HG02938 (cell line): Measurements from ENCODE around the gene ADGRG1.

Source experiments
- ATAC-seq: cut with Tn5 transposase; IDR thresholded peaks from one replicate; pipeline ENCODE4 v1.9.1; 2021; ENCODE audit warnings: mild to moderate bottlenecking, moderate library complexity; ENCODE audit not compliant: unreplicated experiment

ADGRG1 gene

DNA sequence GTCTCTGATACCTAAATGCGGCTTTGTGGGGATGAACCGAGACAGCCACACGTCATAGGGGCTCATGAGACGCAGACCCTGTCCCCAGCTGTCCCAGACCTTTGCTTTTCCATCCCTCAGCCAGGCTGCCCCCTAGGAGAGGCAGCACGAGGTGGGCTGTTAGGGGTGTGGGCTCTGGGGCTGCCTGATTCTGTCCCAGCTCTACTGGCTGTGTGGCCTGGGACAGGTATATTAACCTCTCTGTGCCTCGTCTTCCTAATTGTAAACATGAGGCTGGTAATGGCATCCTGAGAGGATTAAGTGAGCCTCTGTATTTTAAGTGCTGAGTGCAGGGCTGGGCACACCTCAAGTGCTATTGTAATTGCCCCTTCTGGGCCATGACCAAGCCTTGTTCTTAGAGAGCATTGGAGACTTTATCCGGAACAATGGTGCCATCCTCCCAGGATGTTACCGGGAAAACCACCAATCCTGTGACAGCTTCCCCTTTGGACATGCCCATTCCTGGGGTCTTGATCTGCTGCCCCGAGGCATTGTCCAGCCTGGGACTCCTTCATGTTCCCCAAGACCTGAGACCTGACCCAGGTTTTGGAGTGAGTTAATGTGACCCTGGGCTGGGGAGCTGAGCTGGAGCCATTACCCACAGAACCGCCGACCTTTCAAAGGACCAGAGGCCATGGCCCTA is 5.1 kb downstream of the ADGRG1 start:
- ATAC-seq = no peak

DNA sequence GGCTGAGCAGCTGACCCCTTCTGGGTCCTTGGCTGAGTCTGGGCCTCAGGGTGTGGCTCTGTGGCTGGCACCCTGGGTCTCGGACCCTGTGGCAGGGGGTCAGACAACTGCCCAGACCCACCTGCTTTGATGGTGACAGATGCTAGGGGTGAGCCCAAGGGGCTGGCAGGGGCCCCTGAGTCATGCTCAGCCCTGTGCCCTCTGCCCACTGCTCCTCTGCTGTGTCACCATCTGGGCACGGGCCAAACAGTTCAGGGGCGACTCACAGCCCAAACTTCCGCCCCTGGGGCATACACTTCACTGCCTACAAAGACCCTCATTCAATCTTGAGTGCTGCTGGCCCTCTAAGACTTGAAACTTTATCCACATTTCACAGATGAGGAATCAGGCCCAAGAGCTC is 5.7 kb downstream of the ADGRG1 start:
- ATAC-seq = no peak

DNA sequence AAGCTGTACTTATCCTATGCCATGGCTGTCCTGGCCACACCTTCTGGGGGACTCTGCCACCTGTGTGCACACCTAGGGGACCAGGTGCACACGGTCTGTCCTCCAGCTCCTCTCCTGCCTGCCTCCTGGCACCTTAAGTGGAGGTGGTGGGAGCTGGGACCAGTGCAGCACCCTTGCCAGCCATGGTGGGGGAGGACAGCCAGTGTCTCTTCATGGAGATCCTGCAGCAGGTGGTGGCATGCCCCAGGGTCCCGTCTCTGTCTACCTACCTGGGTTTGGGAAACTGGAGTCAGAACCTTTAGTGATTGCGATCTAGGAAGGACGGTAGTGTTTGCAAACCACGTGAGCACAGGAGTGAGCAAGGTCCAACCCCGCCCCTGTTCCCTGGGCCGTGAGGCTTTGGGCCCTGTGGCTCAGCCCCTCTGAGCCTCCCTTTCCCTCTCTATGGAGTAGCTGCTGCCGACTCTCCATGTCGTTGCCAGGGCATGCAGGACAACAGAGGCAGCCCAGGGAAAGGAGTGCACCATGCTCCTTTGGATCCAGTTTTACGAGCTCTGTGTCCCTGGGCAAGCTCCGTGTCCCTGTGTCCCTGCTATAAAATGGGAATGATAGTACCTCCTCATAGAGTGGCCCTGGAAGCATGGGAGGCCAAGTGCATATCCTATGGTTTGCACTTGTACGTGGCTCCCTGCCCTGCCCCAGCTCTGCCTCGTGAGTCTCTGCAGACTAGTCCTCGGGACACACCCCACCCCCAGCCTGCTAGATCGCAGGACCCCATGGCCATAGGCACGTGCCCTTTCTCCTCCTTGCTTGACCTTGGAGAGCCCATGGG is 7.1 kb downstream of the ADGRG1 start:
- ATAC-seq = no peak

DNA sequence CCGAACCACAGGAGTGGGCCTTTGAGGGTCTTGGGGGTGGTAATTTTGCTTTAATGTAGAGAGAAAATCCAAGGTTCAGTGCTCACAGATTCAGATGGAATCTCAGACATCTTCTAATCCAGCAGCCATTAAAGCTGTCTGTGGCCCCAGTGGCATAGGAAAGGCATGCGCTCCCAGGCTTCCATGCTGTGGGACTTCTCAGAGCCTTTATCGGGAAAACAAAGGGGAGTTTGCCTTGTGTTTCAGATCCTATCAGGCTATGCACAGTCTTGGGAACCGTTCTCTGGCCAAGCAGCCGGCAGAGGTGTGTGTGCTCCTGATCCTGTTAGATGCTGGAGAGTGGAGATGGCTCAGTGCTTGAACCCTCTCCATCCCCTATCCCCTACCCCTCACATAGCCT is 7.8 kb downstream of the ADGRG1 start:
- ATAC-seq = no peak

GRCh38 chr16:57637020-57637419 is 8.6 kb downstream of the ADGRG1 start:
- ATAC-seq = no peak

DNA sequence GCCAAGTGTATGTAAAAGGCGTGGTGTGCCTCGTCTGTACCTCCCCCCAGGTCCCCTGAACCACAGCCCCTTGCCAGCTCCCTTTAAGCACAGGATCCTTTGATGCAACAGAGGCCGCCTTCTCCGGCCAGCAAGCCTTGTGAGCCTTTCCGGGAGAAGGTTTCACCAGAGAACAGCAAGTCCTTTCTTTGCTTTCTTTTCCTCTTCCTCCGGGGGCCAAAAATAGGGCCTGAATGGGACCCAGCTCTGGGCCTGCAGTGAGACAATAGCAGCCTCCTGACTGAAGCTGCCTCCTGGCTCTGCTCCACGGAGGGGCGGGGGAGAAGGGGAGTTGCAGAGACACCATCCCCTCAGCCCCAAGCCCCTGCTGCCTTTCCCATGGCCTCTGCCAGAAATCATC is 9.0 kb downstream of the ADGRG1 start:
- no peak for ATAC-seq

DNA sequence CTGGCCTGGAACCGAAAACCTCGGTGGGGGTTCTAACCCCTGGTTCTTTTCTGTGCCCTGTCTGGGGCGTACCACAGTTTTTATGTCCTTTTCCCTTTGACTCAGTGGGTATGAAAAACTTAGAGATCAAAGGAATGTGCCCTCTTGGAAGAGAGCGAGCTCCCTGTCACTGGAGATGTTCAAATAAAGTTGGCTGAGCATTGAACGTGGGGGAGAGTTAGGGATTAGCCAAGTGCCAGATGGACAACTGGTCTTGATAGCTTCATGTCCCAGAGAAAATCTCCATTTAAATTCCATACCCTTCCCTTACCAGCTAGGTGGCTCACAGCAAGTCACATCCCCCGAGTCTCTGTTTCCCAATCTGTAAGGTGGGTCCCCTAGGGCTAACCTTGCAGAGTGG is 9.5 kb downstream of the ADGRG1 start:
- ATAC-seq = no peak

GRCh38 chr16:57638381-57638780 is 10.0 kb downstream of the ADGRG1 start:
- ATAC-seq = no peak

GRCh38 chr16:57639172-57639887 is 10.9 kb downstream of the ADGRG1 start:
- ATAC-seq = no peak

DNA sequence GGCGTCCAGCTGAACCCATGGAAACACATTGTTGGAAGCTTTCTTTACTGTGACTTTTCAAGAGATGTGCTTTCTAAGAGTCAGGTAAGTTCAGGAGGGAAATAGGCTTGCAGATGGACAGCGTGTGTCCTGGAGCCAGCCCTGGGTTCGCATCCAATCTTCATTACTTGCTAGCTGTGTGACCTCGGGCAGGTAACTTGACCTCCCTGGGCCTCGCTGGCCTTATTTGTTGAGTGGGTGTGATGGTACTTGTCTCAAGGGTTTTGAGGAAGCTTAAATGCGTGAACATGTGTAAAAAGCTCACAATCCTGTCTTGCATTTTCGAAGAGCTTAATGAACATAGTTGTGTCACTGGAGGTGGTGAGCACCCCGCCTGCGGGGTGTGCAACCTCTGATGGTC is 11.8 kb downstream of the ADGRG1 start:
- ATAC-seq = no peak

- no peak for ATAC-seq
These were observed 12.2 kb downstream of the ADGRG1 start for GRCh38 chr16:57640612-57641011.

- ATAC-seq = no peak
These were observed 14.0 kb downstream of the ADGRG1 start for GRCh38 chr16:57642160-57643135.

DNA sequence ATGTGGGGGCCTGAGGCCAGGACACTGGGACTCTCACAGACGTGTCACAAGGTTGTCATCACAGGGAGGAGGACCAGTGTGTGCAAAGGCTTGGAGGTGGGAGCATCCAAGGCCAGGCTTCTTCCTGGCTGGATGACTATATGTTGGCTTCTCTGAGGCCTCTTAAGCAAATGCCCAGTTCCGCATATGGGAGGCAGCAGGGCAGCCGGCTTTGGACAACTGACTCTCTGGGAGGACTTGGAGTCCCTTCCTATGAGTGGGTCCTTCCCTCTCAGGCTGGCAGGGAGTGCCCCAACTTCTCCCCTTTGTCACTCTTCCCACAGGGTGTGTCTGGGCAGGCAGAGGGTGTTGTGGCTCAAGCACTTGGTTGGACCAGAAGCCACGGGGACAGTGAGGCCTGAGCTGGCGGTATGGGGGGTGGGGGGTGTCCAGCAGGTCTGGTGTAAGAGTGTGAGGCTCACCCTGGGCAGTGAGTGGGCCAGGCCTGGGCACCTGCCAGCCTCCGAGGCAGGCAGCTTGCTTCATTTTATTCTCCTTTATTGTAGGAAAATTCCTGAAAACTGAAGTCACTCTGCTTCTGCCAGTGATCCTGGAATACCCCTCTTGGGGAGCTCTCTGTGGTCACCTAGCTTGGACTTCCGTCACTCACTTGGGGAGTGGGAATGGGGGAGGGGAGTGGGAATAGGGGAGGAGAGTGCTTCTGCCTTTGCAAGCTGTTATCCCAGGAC is 14.9 kb downstream of the ADGRG1 start:
- ATAC-seq = no peak

- ATAC-seq = no peak
These were observed 15.5 kb downstream of the ADGRG1 start for GRCh38 chr16:57643910-57644309.

GRCh38 chr16:57644383-57645014 is 16.1 kb downstream of the ADGRG1 start:
- no peak for ATAC-seq

DNA sequence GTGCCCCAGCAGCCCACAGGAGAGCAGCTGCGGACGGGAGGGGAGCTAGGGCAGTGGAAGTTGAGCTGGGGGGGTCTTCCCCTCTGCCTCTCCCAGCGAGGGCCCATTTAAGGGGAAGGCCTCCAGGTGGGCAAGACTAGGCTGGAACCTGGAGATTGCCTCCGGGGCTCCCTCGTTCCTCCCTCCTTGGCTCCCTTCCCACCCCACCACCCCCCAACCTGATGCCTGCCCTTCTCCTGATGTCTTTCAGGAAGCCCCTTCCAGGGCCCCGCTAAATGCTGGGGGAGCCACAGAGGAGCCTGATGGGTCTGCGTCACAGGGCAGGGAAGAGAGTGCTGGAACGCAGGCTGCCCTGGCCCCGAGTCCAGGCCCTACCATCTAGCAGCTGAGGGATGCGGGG is 16.7 kb downstream of the ADGRG1 start:
- ATAC-seq = no peak

GRCh38 chr16:57645691-57646387 is 17.4 kb downstream of the ADGRG1 start:
- ATAC-seq = no peak

GRCh38 chr16:57646388-57647039 is 18.1 kb downstream of the ADGRG1 start:
- ATAC-seq = no peak
